HG03460 (cell line): ENCODE data around the gene SSH2.

Experiments used
- ATAC-seq: cut with Tn5 transposase; IDR thresholded peaks from one replicate; pipeline ENCODE4 v1.9.1; 2021; ENCODE audit not compliant: unreplicated experiment

Gene SSH2

DNA sequence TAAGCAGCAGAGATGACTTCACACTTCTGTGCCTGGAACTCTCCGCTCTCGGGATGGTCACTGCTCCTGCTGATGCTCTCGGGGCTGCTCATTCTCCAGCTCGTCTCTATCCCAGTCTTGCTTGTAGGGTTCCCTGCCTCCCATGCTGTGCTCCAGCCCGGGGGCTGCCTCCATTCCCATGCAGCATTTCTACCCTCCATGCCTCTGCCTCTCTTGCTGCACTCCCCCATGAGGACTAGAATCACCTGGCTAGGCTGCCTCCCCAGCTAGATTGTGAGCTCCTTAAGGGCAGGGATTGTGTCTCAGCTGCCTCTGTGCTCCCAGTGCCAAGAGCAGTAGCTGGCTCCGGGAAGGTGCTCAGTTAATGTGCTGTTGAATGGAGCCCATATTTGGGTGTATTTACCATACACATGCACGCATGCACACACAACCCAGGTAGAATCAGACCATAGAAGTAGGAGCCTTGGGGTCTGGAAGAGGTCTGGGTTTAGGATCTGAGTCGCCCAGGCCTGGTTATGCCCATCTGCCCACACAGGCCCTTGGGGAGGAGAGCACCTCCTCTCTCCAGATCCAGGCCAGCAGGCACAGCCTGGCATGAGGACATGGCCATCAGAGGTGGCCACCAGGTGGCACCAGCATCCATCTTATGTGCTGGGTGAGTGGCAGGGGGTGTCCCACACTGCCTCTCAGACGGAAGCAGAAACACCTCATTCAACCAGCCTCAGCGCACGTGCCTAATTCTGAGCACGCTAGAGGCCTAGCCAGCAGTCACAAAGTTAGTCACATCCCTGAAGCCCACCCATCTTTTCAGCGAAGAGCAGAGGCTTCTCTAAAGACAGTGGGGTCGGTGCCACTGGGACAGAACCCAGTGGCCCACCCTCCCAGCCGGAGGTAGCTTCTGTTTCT lies 349.9 kb downstream of the SSH2 start:
- ATAC-seq, result peak; percentile 61

DNA sequence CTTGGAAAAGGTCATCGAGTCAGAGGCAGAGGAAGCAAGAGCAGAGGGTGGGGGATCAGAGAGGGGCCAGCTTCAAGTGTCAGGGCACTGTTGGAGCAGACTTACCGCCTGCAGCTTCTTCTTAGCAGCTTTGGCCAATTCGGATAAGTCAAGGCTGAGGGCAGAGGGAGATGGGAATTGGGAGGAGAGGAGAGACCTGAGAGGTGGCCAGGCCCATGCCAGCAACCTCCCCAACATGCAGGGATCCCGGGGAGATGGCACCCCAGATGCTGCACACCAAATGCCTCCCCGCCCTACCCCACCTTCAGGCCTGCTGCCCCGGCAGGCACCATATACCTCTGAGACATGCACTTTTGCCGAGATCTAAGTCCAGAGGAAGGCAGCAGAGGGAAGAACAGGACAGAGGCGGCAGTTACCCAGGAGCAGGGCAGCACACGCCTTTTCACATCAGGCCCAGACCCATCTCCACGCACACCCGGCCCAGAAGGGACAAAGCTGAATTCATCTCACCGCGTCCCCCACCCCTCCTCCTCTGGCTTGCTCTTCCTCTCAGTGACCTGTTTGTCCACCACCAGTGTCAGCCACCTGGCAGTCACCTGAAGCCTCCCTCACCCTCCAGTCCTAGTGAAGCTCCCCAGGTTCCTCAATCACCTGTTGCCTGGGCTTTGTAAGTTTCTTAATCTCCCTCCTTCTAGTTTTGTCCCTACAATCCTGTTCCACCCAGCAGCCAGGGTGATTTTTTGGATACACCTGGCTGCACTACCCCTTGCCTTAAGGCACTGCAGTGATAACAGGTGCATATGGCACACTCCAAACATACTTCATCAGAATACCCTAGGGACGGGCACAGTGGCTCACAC lies 351.2 kb downstream of the SSH2 start:
- ATAC-seq, result no peak

DNA sequence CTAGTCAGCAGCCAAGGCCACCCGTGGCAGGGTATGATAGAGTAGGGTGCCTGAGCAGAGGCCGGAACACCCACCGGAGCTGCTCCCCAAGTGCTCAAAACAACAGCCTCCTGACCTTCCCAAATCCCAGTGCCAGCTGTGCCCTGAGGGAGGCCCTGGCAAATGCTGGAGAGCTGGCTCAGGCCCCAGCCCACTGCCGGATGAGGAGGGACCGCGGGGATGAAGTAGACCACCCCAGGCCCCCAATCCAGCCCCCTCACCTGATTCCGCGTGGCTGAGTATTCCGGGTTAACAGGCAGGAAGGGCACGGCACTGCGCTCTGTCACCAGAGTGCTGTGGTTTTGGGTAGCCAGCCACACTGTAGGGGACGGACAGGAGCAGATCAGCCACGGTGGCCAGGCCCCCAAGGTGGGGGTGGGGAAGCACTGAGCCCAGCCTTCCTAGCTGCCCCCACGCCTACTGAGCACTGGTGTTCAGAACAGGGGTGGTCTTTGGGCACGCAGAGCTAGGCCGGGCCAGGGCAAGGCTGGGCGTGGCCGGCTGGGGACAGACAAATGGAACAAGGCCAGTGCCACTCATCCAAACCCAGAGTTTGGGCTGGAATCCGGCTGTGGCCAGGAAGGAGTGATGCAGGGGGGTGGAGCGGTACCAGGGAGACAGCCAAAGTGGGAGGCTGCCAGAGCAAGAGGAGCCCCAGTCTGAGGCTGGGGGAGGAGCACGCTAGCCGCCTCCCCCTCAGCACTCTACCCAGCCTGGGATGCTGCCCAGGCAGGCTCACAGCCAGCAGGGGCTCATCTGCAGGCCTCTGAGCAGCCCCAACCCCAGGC lies 352.4 kb downstream of the SSH2 start:
- ATAC-seq, result no peak

DNA sequence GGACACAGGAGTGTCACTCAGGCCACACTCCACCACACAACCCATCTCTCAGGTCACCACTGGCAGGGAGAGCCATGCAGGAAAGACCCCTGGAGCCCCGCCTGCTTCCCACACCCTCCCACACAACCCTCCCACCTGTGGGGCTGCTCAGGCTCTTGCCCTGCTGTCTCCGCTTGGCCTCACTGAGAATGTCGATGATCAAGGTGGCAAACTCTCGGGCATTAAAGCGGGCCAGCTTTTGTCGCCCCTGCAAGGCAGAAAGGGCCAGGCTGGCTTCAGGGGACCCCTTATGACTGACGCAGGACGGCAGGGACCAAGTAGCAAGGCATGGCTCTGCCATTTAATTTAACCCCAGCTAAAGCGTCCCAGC lies 353.0 kb downstream of the SSH2 start:
- no peak for ATAC-seq

- ATAC-seq, result no peak
These were observed 353.6 kb downstream of the SSH2 start for GRCh38 chr17:29576214-29577000.
